HepG2 (cell line): ENCODE data around the gene G6PD. TPM values are rescaled to one million over a fixed set of nuclear protein-coding genes. Genes with fewer than 3 reads are reported as not detected.
A peak's percentile ranks its signal among the peaks of the same experiment; 100 is the strongest.

Experiments used
- ATAC-seq: fragments of 200-7000 bp; cut with Tn5 transposase; 3 replicates; pipeline ENCODE4 v1.9.1; 2020; ENCODE audit warnings: mild to moderate bottlenecking, moderate library complexity
- BruUV-seq: library from RNA; stranded (reverse); fragments of 400-500 nt; replicated peaks from 2 replicates; lab custom pipeline; 2021; lab: Mats Ljungman, UMichigan
- CTCF ChIA-PET: fragments of 300-600 bp; formaldehyde crosslinking; extraction: SDS; loops from one replicate; lab custom pipeline; 2021; ENCODE audit warnings: low total read pairs, inconsistent platforms, low intra/inter-chr PET ratio; lab: Yijun Ruan, JAX
- POLR2A ChIA-PET: fragments of 350-600 bp; sonication (Branson Sonifier 250); formaldehyde crosslinking; loops from one replicate; lab custom pipeline; 2020; ENCODE audit warnings: antibody characterized with exemption, inconsistent platforms; lab: Yijun Ruan, JAX
- DNase-seq: peaks from one replicate; pipeline ENCODE4 v3.0.0-alpha.2; 2015; ENCODE audit warnings: low spot score
- FAIRE-seq: peaks from 3 replicates; lab custom pipeline; 2011; peaks lifted over from hg19 to GRCh38; lab: Jason Lieb, UNC
- H2AFZ ChIP-seq: one replicate; pipeline ENCODE4 v1.6.1; 2011; ENCODE audit warnings: low read length, inconsistent platforms
- H3K27ac ChIP-seq: fragments of 300-600 bp; 3 replicates; pipeline ENCODE4 v1.8.0; 2011; ENCODE audit warnings: mixed run types, mild to moderate bottlenecking, mixed read lengths, low read length, inconsistent platforms; ENCODE audit not compliant: insufficient read depth; ENCODE audit errors: extremely low read length
- H3K27me3 ChIP-seq, 2 experiments: fragments of 200-600 bp in 1 of 2; 2 replicates in 1 of 2; 3 replicates in 1 of 2; pipeline versions ENCODE4 v1.6.0 to v1.8.0; 2011; ENCODE audit warnings: low read length in 2 of 2, mild to moderate bottlenecking in 2 of 2, moderate library complexity in 2 of 2, inconsistent platforms in 1 of 2; ENCODE audit not compliant: insufficient read depth in 2 of 2, control insufficient read depth in 1 of 2
- H3K36me3 ChIP-seq, 2 experiments: fragments of 200-600 bp in 1 of 2; replicated peaks in 1 of 2; 2 replicates in 1 of 2; 3 replicates in 1 of 2; pipeline versions ENCODE4 v1.5.1 to v1.8.0; 2011; ENCODE audit warnings: low read length in 2 of 2, inconsistent platforms in 1 of 2; ENCODE audit not compliant: insufficient read depth in 2 of 2, control insufficient read depth in 1 of 2
- H3K4me1 ChIP-seq: 2 replicates; pipeline ENCODE4 v1.5.1; 2012; ENCODE audit warnings: low read length, inconsistent platforms; ENCODE audit not compliant: insufficient read depth
- H3K4me2 ChIP-seq: 2 replicates; pipeline ENCODE4 v1.6.0; 2011; ENCODE audit warnings: low read depth, low read length, inconsistent platforms
- H3K4me3 ChIP-seq, 3 experiments: fragments of 200-600 bp in 1 of 3; sonication (generic), shearing (Covaris generic) in 1 of 3; replicated peaks in 1 of 3; 2 replicates each; pipeline ENCODE4 v1.5.1; 2011 to 2016; ENCODE audit warnings: low read length in 3 of 3, inconsistent platforms in 2 of 3, low read depth in 2 of 3, mild to moderate bottlenecking in 2 of 3, control low read depth in 1 of 3, mixed read lengths in 1 of 3; ENCODE audit not compliant: insufficient read depth in 1 of 3
- H3K79me2 ChIP-seq: one replicate; pipeline ENCODE4 v1.6.1; 2011; ENCODE audit warnings: low read length, inconsistent platforms; ENCODE audit not compliant: insufficient read depth
- H3K9ac ChIP-seq: 2 replicates; pipeline ENCODE4 v1.6.0; 2011; ENCODE audit warnings: mild to moderate bottlenecking, low read depth, low read length, inconsistent platforms; ENCODE audit not compliant: insufficient read depth
- H3K9me3 ChIP-seq: 2 replicates; pipeline ENCODE4 v1.5.1; 2012; ENCODE audit warnings: mild to moderate bottlenecking, low read length
- H4K20me1 ChIP-seq: 2 replicates; pipeline ENCODE4 v1.6.0; 2011; ENCODE audit warnings: inconsistent platforms, mild to moderate bottlenecking, low read length, moderate library complexity; ENCODE audit not compliant: insufficient read depth
- ARNT2 ChIP-seq: sonication (generic); formaldehyde crosslinking; IDR thresholded peaks from 2 replicates; pipeline ENCODE4 v1.8.0; 2022; ENCODE audit warnings: mild to moderate bottlenecking, low read depth, missing genetic modification reagents, moderate library complexity
- GABPB1 ChIP-seq: IDR thresholded peaks from 2 replicates; pipeline ENCODE4 v1.6.1; 2016; ENCODE audit warnings: mild to moderate bottlenecking, missing genetic modification reagents, moderate library complexity, missing compliant biosample characterization
- HDAC1 ChIP-seq: sonication (generic); formaldehyde crosslinking; IDR thresholded peaks from 2 replicates; pipeline ENCODE4 v1.5.1; 2020; ENCODE audit warnings: mild to moderate bottlenecking, missing genetic modification reagents
- KMT2A ChIP-seq: sonication (generic); formaldehyde crosslinking; IDR thresholded peaks from 2 replicates; pipeline ENCODE4 v1.4.0; 2020; ENCODE audit warnings: missing genetic modification reagents
- MXI1 ChIP-seq: IDR thresholded peaks from 3 replicates; pipeline ENCODE4 v1.6.1; 2012; ENCODE audit warnings: low read depth, low read length, inconsistent platforms, borderline replicate concordance
- NFYB ChIP-seq: sonication (generic); formaldehyde crosslinking; IDR thresholded peaks from 2 replicates; pipeline ENCODE4 v1.4.0; 2020; ENCODE audit warnings: missing genetic modification reagents
- POLR2AphosphoS5 ChIP-seq: IDR thresholded peaks from 2 replicates; pipeline ENCODE4 v1.6.1; 2012; ENCODE audit warnings: low read depth, low read length
- RBFOX2 ChIP-seq: fragments of 200-400 bp; formaldehyde crosslinking; IDR thresholded peaks from 2 replicates; pipeline ENCODE4 v1.6.1; 2017; ENCODE audit warnings: low read depth, mild to moderate bottlenecking, low read length
- SP1 ChIP-seq, 2 experiments: fragments of 450-650 bp in 1 of 2; sonication (generic) in 1 of 2; formaldehyde crosslinking in 1 of 2; IDR thresholded peaks; 2 replicates each; pipeline versions ENCODE4 v1.4.0 to v1.6.1; 2016 to 2020; ENCODE audit warnings: missing genetic modification reagents in 1 of 2
- THAP11 ChIP-seq: IDR thresholded peaks from 2 replicates; pipeline ENCODE4 v1.6.1; 2016; ENCODE audit warnings: missing biosample characterization, missing genetic modification reagents
- ZBTB1 ChIP-seq: sonication (generic); formaldehyde crosslinking; IDR thresholded peaks from 2 replicates; pipeline ENCODE4 v1.4.0; 2020; ENCODE audit warnings: missing genetic modification reagents, borderline replicate concordance
- ZBTB21 ChIP-seq: sonication (generic); formaldehyde crosslinking; IDR thresholded peaks from 2 replicates; pipeline ENCODE4 v1.4.0; 2020; ENCODE audit warnings: missing genetic modification reagents
- ZNF777 ChIP-seq: sonication (generic); formaldehyde crosslinking; IDR thresholded peaks from 2 replicates; pipeline ENCODE4 v1.4.0; 2020; ENCODE audit warnings: missing genetic modification reagents
- ZSCAN20 ChIP-seq: sonication (generic); formaldehyde crosslinking; IDR thresholded peaks from 2 replicates; pipeline ENCODE4 v1.4.0; 2020; ENCODE audit warnings: missing genetic modification reagents, mild to moderate bottlenecking, borderline replicate concordance
- WGBS: methylation state at CpG from one replicate; pipeline ENCODE4 v1.1.6; 2017; ENCODE audit warnings: low lambda C conversion rate; 5-methylcytosine and 5-hydroxymethylcytosine counted together
- in situ Hi-C: cut with HindIII; loops from 2 replicates; pipeline ENCODE4 v1.10.0; 2017; ENCODE audit warnings: low pct_unique_long_range_greater_than_20kb; ENCODE audit not compliant: extremely low pct_ligation_motif_present
- intact Hi-C: fragments of 100-400 bp; cut with micrococcal nuclease; formaldehyde crosslinking; loops from one replicate; pipeline ENCODE4 v1.10.0; 2022; ENCODE audit not compliant: unreplicated experiment
- polyA plus RNA-seq, 8 experiments: library from polyadenylated mRNA; depleted of rRNA in 3 of 8; stranded (reverse) in 7 of 8; unstranded in 1 of 8; fragments of >200 nt; fragmentation: Illumina TruSeq in 4 of 8; extraction: Trizol in 4 of 8; gene quantifications; 2 replicates each; pipeline versions ENCODE4 v1.2.1 to v1.2.3, GENCODE V29; 2011 to 2016; ENCODE audit warnings: low read depth in 4 of 8, missing spikeins in 1 of 8, mixed read lengths in 1 of 8; ENCODE audit not compliant: insufficient read depth in 1 of 8
- total RNA-seq, 5 experiments: library from RNA; depleted of rRNA; stranded (reverse); fragments of >200 nt; fragmentation: Illumina TruSeq; extraction: Trizol; gene quantifications; 2 replicates each; pipeline ENCODE4 v1.2.3, GENCODE V29; 2016; ENCODE audit warnings: low read depth in 1 of 5
- TF ChIP-seq, protein P1 (sequence below): sonication (generic); formaldehyde crosslinking; IDR thresholded peaks from 2 replicates; pipeline ENCODE4 v1.4.0; 2020; ENCODE audit warnings: missing genetic modification reagents
- TF ChIP-seq, protein P2 (sequence below): sonication (generic); formaldehyde crosslinking; IDR thresholded peaks from 2 replicates; pipeline ENCODE4 v1.4.0; 2020; ENCODE audit warnings: mild to moderate bottlenecking, missing genetic modification reagents
- TF ChIP-seq, protein P3 (sequence below): sonication (generic); formaldehyde crosslinking; IDR thresholded peaks from 2 replicates; pipeline ENCODE4 v1.4.0; 2020; ENCODE audit warnings: missing genetic modification reagents, mild to moderate bottlenecking, borderline replicate concordance
- TF ChIP-seq, protein P4 (sequence below): sonication (generic); formaldehyde crosslinking; IDR thresholded peaks from 2 replicates; pipeline ENCODE4 v1.5.0; 2020; ENCODE audit warnings: missing genetic modification reagents

Gene G6PD
- total and polyA plus RNA-seq, 2 of the 13 experiments (the other 11 are each of a cell fraction or from before 2014, with no cell fraction given), result 18.8 to 28.8 TPM

DNA sequence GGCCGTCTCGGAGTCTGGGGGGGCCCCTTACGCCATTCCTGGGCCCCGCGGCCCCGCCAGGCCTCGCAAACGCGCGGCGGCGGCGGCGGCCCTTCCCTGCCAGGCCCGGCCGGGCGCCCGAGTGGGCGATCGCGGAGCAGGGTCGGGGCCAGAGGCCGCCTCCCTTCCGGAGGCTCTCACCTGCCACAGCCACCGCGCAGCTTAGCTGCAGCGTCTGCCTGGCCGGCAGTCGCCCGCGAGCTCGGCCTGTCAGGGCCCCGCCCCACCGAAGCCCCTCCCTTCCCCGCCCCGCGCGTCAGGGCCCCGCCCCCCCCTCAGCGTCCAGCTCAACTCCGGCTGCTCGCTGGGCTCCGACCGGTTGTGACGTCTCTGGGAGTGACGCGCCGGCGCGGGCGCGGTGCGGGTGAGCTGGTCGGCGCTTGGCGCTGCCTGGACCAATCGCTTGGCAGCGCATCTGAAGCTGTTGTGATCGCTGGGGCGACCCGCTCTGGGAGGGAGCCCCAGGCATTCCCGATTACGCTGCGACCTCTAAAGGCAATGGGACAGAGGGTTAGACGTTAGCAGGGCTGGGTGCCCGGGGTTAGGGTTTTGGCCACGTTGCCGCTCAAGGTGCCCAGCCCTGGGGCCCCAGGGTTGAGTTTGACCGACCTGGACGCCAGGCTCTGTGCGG is 56.1 kb downstream of the G6PD start, which contains the start of gene SLC10A3:
SLC10A3 (minus strand) TSS at position 216 of the 670 bp plus-strand sequence. CDS start 1,689 bp downstream, outside the sequence.
- ATAC-seq, result peak; percentile 92
- in situ Hi-C loops, result no loop called here
- no peaks in the 10 kb centered on the region for H3K79me2 ChIP-seq
- peak within 1 kb of the TSS; percentile 68 to 78 (median 72) for H3K4me3 ChIP-seq
- H4K20me1 ChIP-seq, result no peaks in the 10 kb centered on the region
- peak; percentile 87 for FAIRE-seq
- peak; percentile 87 for DNase-seq
- H3K36me3 ChIP-seq, result no peaks in the 10 kb centered on the region
- no peaks in the 10 kb centered on the region for H3K9me3 ChIP-seq
- H3K27me3 ChIP-seq, result no peaks in the 10 kb centered on the region
- H3K4me2 ChIP-seq, result peak within 1 kb of the TSS; percentile 76
- POLR2A ChIA-PET, result interaction anchor here (0.6 to 3.0 kb wide), 25 partner anchors 8 to 121 kb away, joined by 3 to 31 read pairs (median 4); partner anchors contain the start of genes DNASE1L1, EMD, FAM3A and IKBKG
- peaks cover 12% of the 10 kb centered on the region for H3K4me1 ChIP-seq
- H3K27ac ChIP-seq, result peak within 1 kb of the TSS; percentile 73
- intact Hi-C loops, result no loop called here
- no TSS peak for BruUV-seq
- H2AFZ ChIP-seq, result no peak within 1 kb of the TSS
- CTCF ChIA-PET, result no interaction called here
- no CpG with 5 or more reads among the region's 71 CpGs for WGBS
- H3K9ac ChIP-seq, result peak within 1 kb of the TSS; percentile 77
- TF ChIP-seq MXI1, result peak; percentile 45; the same call in 1 of the 3 replicates
- TF ChIP-seq, protein P1, sequence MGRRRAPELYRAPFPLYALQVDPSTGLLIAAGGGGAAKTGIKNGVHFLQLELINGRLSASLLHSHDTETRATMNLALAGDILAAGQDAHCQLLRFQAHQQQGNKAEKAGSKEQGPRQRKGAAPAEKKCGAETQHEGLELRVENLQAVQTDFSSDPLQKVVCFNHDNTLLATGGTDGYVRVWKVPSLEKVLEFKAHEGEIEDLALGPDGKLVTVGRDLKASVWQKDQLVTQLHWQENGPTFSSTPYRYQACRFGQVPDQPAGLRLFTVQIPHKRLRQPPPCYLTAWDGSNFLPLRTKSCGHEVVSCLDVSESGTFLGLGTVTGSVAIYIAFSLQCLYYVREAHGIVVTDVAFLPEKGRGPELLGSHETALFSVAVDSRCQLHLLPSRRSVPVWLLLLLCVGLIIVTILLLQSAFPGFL (CRISPR knock-in tag), result no peak
- TF ChIP-seq, protein P2, sequence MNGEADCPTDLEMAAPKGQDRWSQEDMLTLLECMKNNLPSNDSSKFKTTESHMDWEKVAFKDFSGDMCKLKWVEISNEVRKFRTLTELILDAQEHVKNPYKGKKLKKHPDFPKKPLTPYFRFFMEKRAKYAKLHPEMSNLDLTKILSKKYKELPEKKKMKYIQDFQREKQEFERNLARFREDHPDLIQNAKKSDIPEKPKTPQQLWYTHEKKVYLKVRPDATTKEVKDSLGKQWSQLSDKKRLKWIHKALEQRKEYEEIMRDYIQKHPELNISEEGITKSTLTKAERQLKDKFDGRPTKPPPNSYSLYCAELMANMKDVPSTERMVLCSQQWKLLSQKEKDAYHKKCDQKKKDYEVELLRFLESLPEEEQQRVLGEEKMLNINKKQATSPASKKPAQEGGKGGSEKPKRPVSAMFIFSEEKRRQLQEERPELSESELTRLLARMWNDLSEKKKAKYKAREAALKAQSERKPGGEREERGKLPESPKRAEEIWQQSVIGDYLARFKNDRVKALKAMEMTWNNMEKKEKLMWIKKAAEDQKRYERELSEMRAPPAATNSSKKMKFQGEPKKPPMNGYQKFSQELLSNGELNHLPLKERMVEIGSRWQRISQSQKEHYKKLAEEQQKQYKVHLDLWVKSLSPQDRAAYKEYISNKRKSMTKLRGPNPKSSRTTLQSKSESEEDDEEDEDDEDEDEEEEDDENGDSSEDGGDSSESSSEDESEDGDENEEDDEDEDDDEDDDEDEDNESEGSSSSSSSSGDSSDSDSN (CRISPR knock-in tag), result peak; percentile 55; the same call in 1 of the 2 replicates
- TF ChIP-seq, protein P3, sequence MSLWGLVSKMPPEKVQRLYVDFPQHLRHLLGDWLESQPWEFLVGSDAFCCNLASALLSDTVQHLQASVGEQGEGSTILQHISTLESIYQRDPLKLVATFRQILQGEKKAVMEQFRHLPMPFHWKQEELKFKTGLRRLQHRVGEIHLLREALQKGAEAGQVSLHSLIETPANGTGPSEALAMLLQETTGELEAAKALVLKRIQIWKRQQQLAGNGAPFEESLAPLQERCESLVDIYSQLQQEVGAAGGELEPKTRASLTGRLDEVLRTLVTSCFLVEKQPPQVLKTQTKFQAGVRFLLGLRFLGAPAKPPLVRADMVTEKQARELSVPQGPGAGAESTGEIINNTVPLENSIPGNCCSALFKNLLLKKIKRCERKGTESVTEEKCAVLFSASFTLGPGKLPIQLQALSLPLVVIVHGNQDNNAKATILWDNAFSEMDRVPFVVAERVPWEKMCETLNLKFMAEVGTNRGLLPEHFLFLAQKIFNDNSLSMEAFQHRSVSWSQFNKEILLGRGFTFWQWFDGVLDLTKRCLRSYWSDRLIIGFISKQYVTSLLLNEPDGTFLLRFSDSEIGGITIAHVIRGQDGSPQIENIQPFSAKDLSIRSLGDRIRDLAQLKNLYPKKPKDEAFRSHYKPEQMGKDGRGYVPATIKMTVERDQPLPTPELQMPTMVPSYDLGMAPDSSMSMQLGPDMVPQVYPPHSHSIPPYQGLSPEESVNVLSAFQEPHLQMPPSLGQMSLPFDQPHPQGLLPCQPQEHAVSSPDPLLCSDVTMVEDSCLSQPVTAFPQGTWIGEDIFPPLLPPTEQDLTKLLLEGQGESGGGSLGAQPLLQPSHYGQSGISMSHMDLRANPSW (CRISPR knock-in tag), result no peak
- TF ChIP-seq POLR2AphosphoS5, result peak; percentile 67
- peak; percentile 22; the same call in 1 of the 2 replicates for TF ChIP-seq ZNF777 (CRISPR knock-in tag)
- no peak for TF ChIP-seq KMT2A (CRISPR knock-in tag)
- peak; percentile 71 for TF ChIP-seq NFYB (CRISPR knock-in tag)
- TF ChIP-seq ZBTB1 (CRISPR knock-in tag), result no peak
- TF ChIP-seq SP1 (IDR thresholded peaks at IDR 0.05), result no peak
- TF ChIP-seq SP1 (CRISPR knock-in tag; IDR thresholded peaks at IDR 0.05), result 0 out of 2 replicates have a peak, but pooled peaks have one; percentile 20
- TF ChIP-seq, protein P4, sequence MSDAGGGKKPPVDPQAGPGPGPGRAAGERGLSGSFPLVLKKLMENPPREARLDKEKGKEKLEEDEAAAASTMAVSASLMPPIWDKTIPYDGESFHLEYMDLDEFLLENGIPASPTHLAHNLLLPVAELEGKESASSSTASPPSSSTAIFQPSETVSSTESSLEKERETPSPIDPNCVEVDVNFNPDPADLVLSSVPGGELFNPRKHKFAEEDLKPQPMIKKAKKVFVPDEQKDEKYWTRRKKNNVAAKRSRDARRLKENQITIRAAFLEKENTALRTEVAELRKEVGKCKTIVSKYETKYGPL, result no peak
- TF ChIP-seq ARNT2 (CRISPR knock-in tag), result 0 out of 2 replicates have a peak, but pooled peaks have one; percentile 9
- TF ChIP-seq GABPB1, result peak; percentile 86
- TF ChIP-seq THAP11 (CRISPR knock-in tag), result peak; percentile 42; the same call in 1 of the 2 replicates
- peak; percentile 74 for TF ChIP-seq RBFOX2
- TF ChIP-seq ZBTB21 (CRISPR knock-in tag), result no peak
- no peak for TF ChIP-seq ZSCAN20 (CRISPR knock-in tag)
- TF ChIP-seq HDAC1 (CRISPR knock-in tag), result no peak
